ENCODE results near the gene STAT3.
A peak's percentile ranks its signal among the peaks of the same experiment; 100 is the strongest.

Gene STAT3

GRCh38 chr17:42407289-42407836 lies 19.1 kb upstream of the STAT3 start:
- Histone ChIP-seq H3K36me3 (ENCODE audit: control insufficient read depth, low read length) (no peaks in the 10 kb centered on the region), H3F3A (ENCODE audit: control insufficient read depth, insufficient read depth) (no peaks in the 10 kb centered on the region), H3K27me3 (ENCODE audit: control insufficient read depth, low read length) (peaks cover 27% of the 10 kb centered on the region), H3K4me1 (ENCODE audit: control insufficient read depth, low read length) (peaks cover 6% of the 10 kb centered on the region; the same call in 1 of the 2 replicates), H3K9me2 (replicated peaks; ENCODE audit: control insufficient read depth, low read length) (no peaks in the 10 kb centered on the region), H3K4me2 (ENCODE audit: low read length) (no peak overlapping the region), H3K4me3 (ENCODE audit: low read length) (no peak overlapping the region), H3K9me3 (ENCODE audit: control insufficient read depth, insufficient read depth, low read length) (no peaks in the 10 kb centered on the region), H3K27ac (ENCODE audit: low read depth, low read length) (no peak overlapping the region), H4K20me1 (ENCODE audit: control insufficient read depth, insufficient read depth, low read depth, low read length) (no peaks in the 10 kb centered on the region), H3K79me2 (ENCODE audit: control insufficient read depth, low read length) (no peaks in the 10 kb centered on the region)
- TF ChIP-seq EZH2phosphoT487 (IDR thresholded peaks at IDR 0.05; ENCODE audit: borderline replicate concordance, low read length): no peak
- TF ChIP-seq CTCF (IDR thresholded peaks at IDR 0.05; ENCODE audit: low read depth, low read length, poor library complexity, severe bottlenecking): no peak

- H3K4me3 ChIP-seq (ENCODE audit: low read length): no peak overlapping the region
- H3K27me3 ChIP-seq (ENCODE audit: control insufficient read depth, low read length): peaks cover 30% of the 10 kb centered on the region
- H4K20me1 ChIP-seq (ENCODE audit: control insufficient read depth, insufficient read depth, low read depth, low read length): no peaks in the 10 kb centered on the region
- H3K9me2 ChIP-seq (replicated peaks; ENCODE audit: control insufficient read depth, low read length): no peaks in the 10 kb centered on the region
- H3K4me2 ChIP-seq (ENCODE audit: low read length): no peak overlapping the region
- no peaks in the 10 kb centered on the region for H3K79me2 ChIP-seq (ENCODE audit: control insufficient read depth, low read length)
- H3K27ac ChIP-seq (ENCODE audit: low read depth, low read length): no peak overlapping the region
- no peaks in the 10 kb centered on the region for H3K36me3 ChIP-seq (ENCODE audit: control insufficient read depth, low read length)
- H3F3A ChIP-seq (ENCODE audit: control insufficient read depth, insufficient read depth): no peaks in the 10 kb centered on the region
- peaks cover 6% of the 10 kb centered on the region; the same call in 1 of the 2 replicates for H3K4me1 ChIP-seq (ENCODE audit: control insufficient read depth, low read length)
- no peaks in the 10 kb centered on the region for H3K9me3 ChIP-seq (ENCODE audit: control insufficient read depth, insufficient read depth, low read length)
- no peak for TF ChIP-seq EZH2phosphoT487 (IDR thresholded peaks at IDR 0.05; ENCODE audit: borderline replicate concordance, low read length)
- no peak for TF ChIP-seq CTCF (IDR thresholded peaks at IDR 0.05; ENCODE audit: low read depth, low read length, poor library complexity, severe bottlenecking)
Measured at GRCh38 chr17:42406615-42407288, 18.5 kb upstream of the STAT3 start.

- no peak overlapping the region for H3K4me3 ChIP-seq (ENCODE audit: low read length)
- peaks cover 30% of the 10 kb centered on the region for H3K27me3 ChIP-seq (ENCODE audit: control insufficient read depth, low read length)
- TF ChIP-seq EZH2phosphoT487 (IDR thresholded peaks at IDR 0.05; ENCODE audit: borderline replicate concordance, low read length) (no peak), CTCF (IDR thresholded peaks at IDR 0.05; ENCODE audit: low read depth, low read length, poor library complexity, severe bottlenecking) (peak; percentile 95)
- no peaks in the 10 kb centered on the region for H3K79me2 ChIP-seq (ENCODE audit: control insufficient read depth, low read length)
- H3F3A ChIP-seq (ENCODE audit: control insufficient read depth, insufficient read depth): no peaks in the 10 kb centered on the region
- no peaks in the 10 kb centered on the region for H3K9me3 ChIP-seq (ENCODE audit: control insufficient read depth, insufficient read depth, low read length)
- H3K36me3 ChIP-seq (ENCODE audit: control insufficient read depth, low read length): no peaks in the 10 kb centered on the region
- no peak overlapping the region for H3K27ac ChIP-seq (ENCODE audit: low read depth, low read length)
- H4K20me1 ChIP-seq (ENCODE audit: control insufficient read depth, insufficient read depth, low read depth, low read length): no peaks in the 10 kb centered on the region
- H3K4me1 ChIP-seq (ENCODE audit: control insufficient read depth, low read length): peaks cover 6% of the 10 kb centered on the region; the same call in 1 of the 2 replicates
- no peaks in the 10 kb centered on the region for H3K9me2 ChIP-seq (replicated peaks; ENCODE audit: control insufficient read depth, low read length)
- H3K4me2 ChIP-seq (ENCODE audit: low read length): no peak overlapping the region
Measured at GRCh38 chr17:42405963-42406495, 17.8 kb upstream of the STAT3 start.

Measured in DOHH2 (cell line).